ENCODE data around the gene WDR31. TPM values are rescaled to one million over a fixed set of nuclear protein-coding genes. Genes with fewer than 3 reads are reported as not detected.

Gene WDR31
- total RNA-seq, 1 donor from 2014 or later, result 3.0 TPM

GRCh38 chr9:113352411-113352810, 12.3 kb upstream of the WDR31 start:
- peaks cover 26% of the 10 kb centered on the region for H3K27me3 ChIP-seq (ENCODE audit: control insufficient read depth, insufficient read depth, low read length)
- no peak overlapping the region for H3K4me3 ChIP-seq (ENCODE audit: low read depth, low read length)
- DNase-seq (ENCODE audit: low read depth), result no peak
- H3K36me3 ChIP-seq (ENCODE audit: control insufficient read depth, insufficient read depth, low read length), result no peaks in the 10 kb centered on the region
- no peak for TF ChIP-seq CTCF (IDR thresholded peaks at IDR 0.05; ENCODE audit: insufficient read depth, low read length, poor library complexity, severe bottlenecking)

- H3K4me3 ChIP-seq (ENCODE audit: low read depth, low read length), result no peak overlapping the region
- no peak for TF ChIP-seq CTCF (IDR thresholded peaks at IDR 0.05; ENCODE audit: insufficient read depth, low read length, poor library complexity, severe bottlenecking)
- DNase-seq (ENCODE audit: low read depth), result no peak
- H3K36me3 ChIP-seq (ENCODE audit: control insufficient read depth, insufficient read depth, low read length), result no peaks in the 10 kb centered on the region
- H3K27me3 ChIP-seq (ENCODE audit: control insufficient read depth, insufficient read depth, low read length), result peaks cover 26% of the 10 kb centered on the region
These were observed 11.9 kb upstream of the WDR31 start for GRCh38 chr9:113352006-113352405.

GRCh38 chr9:113350937-113351336, 10.9 kb upstream of the WDR31 start:
- no peaks in the 10 kb centered on the region for H3K36me3 ChIP-seq (ENCODE audit: control insufficient read depth, insufficient read depth, low read length)
- H3K27me3 ChIP-seq (ENCODE audit: control insufficient read depth, insufficient read depth, low read length), result peaks cover 26% of the 10 kb centered on the region
- no peak overlapping the region for H3K4me3 ChIP-seq (ENCODE audit: low read depth, low read length)
- no peak for TF ChIP-seq CTCF (IDR thresholded peaks at IDR 0.05; ENCODE audit: insufficient read depth, low read length, poor library complexity, severe bottlenecking)
- no peak for DNase-seq (ENCODE audit: low read depth)

GRCh38 chr9:113350107-113350661, 10.1 kb upstream of the WDR31 start:
- no peaks in the 10 kb centered on the region for H3K36me3 ChIP-seq (ENCODE audit: control insufficient read depth, insufficient read depth, low read length)
- no peak for DNase-seq (ENCODE audit: low read depth)
- peaks cover 26% of the 10 kb centered on the region for H3K27me3 ChIP-seq (ENCODE audit: control insufficient read depth, insufficient read depth, low read length)
- TF ChIP-seq CTCF (IDR thresholded peaks at IDR 0.05; ENCODE audit: insufficient read depth, low read length, poor library complexity, severe bottlenecking), result no peak
- peak overlapping the region; percentile 22 for H3K4me3 ChIP-seq (ENCODE audit: low read depth, low read length)

- H3K4me3 ChIP-seq (ENCODE audit: low read depth, low read length), result peak within 1 kb of the TSS; percentile 22
- DNase-seq (ENCODE audit: low read depth), result no peak
- no peaks in the 10 kb centered on the region for H3K36me3 ChIP-seq (ENCODE audit: control insufficient read depth, insufficient read depth, low read length)
- H3K27me3 ChIP-seq (ENCODE audit: control insufficient read depth, insufficient read depth, low read length), result peaks cover 26% of the 10 kb centered on the region
- TF ChIP-seq CTCF (IDR thresholded peaks at IDR 0.05; ENCODE audit: insufficient read depth, low read length, poor library complexity, severe bottlenecking), result no peak
These were observed 9.5 kb upstream of the WDR31 start, which contains the start of gene BSPRY for GRCh38 chr9:113349445-113350094. Gene BSPRY (plus strand): TSS chr9:113349541. CDS start chr9:113349580, 39 bp downstream.

GRCh38 chr9:113349066-113349444, 9.0 kb upstream of the WDR31 start:
- DNase-seq (ENCODE audit: low read depth), result no peak
- Histone ChIP-seq H3K27me3 (ENCODE audit: control insufficient read depth, insufficient read depth, low read length) (peaks cover 24% of the 10 kb centered on the region), H3K36me3 (ENCODE audit: control insufficient read depth, insufficient read depth, low read length) (no peaks in the 10 kb centered on the region), H3K4me3 (ENCODE audit: low read depth, low read length) (no peak overlapping the region)
- TF ChIP-seq CTCF (IDR thresholded peaks at IDR 0.05; ENCODE audit: insufficient read depth, low read length, poor library complexity, severe bottlenecking), result no peak

Measured in kidney epithelial cell (primary cell).